NCI-H2227 treated with DMSO at 0.1 percent for 48 hours (cell line): Measurements from ENCODE around the gene BTRC.
"Not testable (repeated sequence)": the region's sequence is repeated elsewhere in the genome, so short reads cannot be mapped to it uniquely, and the experiment has no call there.

ENCODE experiments used
- DNase-seq: peaks from one replicate; lab custom pipeline; 2025; lab: John Stamatoyannopoulos, UW

BTRC gene

GRCh38 chr10:101353692-101354327 lies at the start of gene BTRC:
TSS of gene BTRC (plus strand) at chr10:101354165. CDS start at chr10:101354181, 16 bp downstream.
- peak; percentile 92 for DNase-seq

GRCh38 chr10:101304316-101304715 lies 49.6 kb upstream of the BTRC start:
- no peak for DNase-seq

GRCh38 chr10:101305320-101306241 lies 48.4 kb upstream of the BTRC start:
- peak; percentile 13 for DNase-seq

GRCh38 chr10:101308051-101308450 lies 45.9 kb upstream of the BTRC start:
- no peak for DNase-seq

- DNase-seq = no peak
Observed at GRCh38 chr10:101310529-101311184, 43.3 kb upstream of the BTRC start.

- DNase-seq = peak; percentile 36
Observed at GRCh38 chr10:101311185-101312066, 42.5 kb upstream of the BTRC start.

- DNase-seq = peak; percentile 53
Observed at GRCh38 chr10:101319241-101319915, 34.6 kb upstream of the BTRC start.

- no peak for DNase-seq
Observed at GRCh38 chr10:101321073-101321472, 32.9 kb upstream of the BTRC start.

GRCh38 chr10:101322266-101323108 lies 31.5 kb upstream of the BTRC start:
- no peak for DNase-seq

- DNase-seq = no peak
Observed at GRCh38 chr10:101323495-101323894, 30.5 kb upstream of the BTRC start.

GRCh38 chr10:101327454-101327853 lies 26.5 kb upstream of the BTRC start:
- DNase-seq = not testable (repeated sequence)

- DNase-seq = no peak
Observed at GRCh38 chr10:101329341-101330032, 24.5 kb upstream of the BTRC start.

- DNase-seq = no peak
Observed at GRCh38 chr10:101330231-101330630, 23.7 kb upstream of the BTRC start.

GRCh38 chr10:101330631-101331225 lies 23.2 kb upstream of the BTRC start:
- DNase-seq = no peak

GRCh38 chr10:101331956-101332355 lies 22.0 kb upstream of the BTRC start:
- DNase-seq = no peak

GRCh38 chr10:101334259-101334658 lies 19.7 kb upstream of the BTRC start:
- DNase-seq = not testable (repeated sequence)

- DNase-seq = no peak
Observed at GRCh38 chr10:101336382-101336781, 17.6 kb upstream of the BTRC start.

- DNase-seq = no peak
Observed at GRCh38 chr10:101337836-101338235, 16.1 kb upstream of the BTRC start.

- DNase-seq = no peak
Observed at GRCh38 chr10:101341438-101341837, 12.5 kb upstream of the BTRC start.
